ENCODE measurements around the gene BBS7. TPM values are rescaled to one million over a fixed set of nuclear protein-coding genes. Genes with fewer than 3 reads are reported as not detected.

BBS7 gene
- total RNA-seq, 1 donor from 2014 or later, result 26.4 TPM

DNA sequence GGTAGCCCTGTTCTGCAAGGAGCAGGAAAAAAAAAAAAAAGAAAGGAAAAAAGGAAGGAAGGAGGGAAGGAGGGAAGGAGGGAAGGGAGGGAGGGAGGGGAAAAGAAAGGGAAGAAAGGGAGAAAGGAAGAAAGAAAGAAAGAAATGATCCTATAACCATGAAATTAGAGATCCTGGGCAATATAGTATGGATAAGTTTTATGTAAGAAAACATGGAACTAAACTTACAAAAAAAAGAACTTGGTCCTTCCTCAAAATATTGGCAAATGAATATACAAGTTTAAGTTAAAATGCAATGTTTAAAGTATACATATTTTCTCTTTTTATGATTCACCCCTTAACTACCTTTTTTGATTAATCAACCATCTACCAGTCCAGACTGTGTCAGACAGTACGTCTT lies 18.9 kb downstream of the BBS7 start:
- no peaks in the 10 kb centered on the region for H3K9me3 Mint-ChIP-seq
- no peak overlapping the region for H3K27ac Mint-ChIP-seq (ENCODE audit: unreplicated experiment)
- H3K4me1 Mint-ChIP-seq, result peaks cover 4% of the 10 kb centered on the region
- TF ChIP-seq, protein P1, sequence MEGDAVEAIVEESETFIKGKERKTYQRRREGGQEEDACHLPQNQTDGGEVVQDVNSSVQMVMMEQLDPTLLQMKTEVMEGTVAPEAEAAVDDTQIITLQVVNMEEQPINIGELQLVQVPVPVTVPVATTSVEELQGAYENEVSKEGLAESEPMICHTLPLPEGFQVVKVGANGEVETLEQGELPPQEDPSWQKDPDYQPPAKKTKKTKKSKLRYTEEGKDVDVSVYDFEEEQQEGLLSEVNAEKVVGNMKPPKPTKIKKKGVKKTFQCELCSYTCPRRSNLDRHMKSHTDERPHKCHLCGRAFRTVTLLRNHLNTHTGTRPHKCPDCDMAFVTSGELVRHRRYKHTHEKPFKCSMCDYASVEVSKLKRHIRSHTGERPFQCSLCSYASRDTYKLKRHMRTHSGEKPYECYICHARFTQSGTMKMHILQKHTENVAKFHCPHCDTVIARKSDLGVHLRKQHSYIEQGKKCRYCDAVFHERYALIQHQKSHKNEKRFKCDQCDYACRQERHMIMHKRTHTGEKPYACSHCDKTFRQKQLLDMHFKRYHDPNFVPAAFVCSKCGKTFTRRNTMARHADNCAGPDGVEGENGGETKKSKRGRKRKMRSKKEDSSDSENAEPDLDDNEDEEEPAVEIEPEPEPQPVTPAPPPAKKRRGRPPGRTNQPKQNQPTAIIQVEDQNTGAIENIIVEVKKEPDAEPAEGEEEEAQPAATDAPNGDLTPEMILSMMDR (conservative IDR thresholded peaks at IDR 0.05), result no peak
- H3K4me3 Mint-ChIP-seq, result no peak overlapping the region
- H3K36me3 Mint-ChIP-seq (ENCODE audit: low read depth), result peaks cover 3% of the 10 kb centered on the region
- no peaks in the 10 kb centered on the region for H3K27me3 Mint-ChIP-seq (ENCODE audit: low read depth)
- no peak for DNase-seq (ENCODE audit: low read depth, low spot score)

DNA sequence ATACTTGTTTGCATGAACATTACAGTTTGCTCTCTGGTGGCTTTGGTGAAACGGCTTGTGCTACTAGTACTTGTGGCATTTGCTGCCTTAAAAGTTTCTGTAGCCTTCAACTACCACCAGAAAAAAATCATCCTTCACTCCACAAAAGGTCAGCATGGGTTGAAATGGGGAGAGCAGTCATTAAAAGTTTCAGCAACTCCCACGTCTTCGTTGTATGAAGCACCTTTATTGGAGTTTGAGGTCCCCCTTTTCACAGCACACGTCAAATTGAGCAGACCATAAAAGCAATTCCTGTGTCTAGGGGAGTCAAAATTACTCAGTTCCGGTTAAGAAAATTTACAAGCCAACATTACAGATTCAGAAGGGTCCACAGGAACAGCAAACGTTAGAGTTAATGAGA lies 23.6 kb downstream of the BBS7 start:
- H3K27me3 Mint-ChIP-seq (ENCODE audit: low read depth), result no peaks in the 10 kb centered on the region

DNA sequence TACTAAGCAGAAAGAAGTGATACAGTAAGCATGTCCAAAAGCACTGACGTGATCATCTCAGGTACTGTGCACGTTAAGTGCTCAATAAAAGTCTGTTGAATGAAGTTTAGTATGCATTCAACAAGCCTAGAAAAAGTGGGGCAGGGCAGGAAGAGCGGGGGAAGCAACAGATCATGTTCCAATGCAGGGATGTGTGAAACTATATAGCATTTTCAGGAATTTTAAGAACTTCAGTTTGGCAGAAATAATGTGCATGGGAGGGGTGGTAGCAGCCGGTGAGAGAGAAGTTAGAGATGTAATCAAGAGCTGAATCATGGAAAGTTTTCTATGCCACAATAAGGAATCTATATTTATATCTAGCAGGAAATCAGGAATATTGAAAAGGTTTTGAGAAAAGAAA lies 27.4 kb downstream of the BBS7 start:
- Mint-ChIP-seq H3K27me3 (ENCODE audit: low read depth) (no peaks in the 10 kb centered on the region), H3K27ac (ENCODE audit: unreplicated experiment) (no peak overlapping the region), H3K4me3 (no peak overlapping the region)

More for the DNA sequence above, 23.6 kb downstream of the BBS7 start:
- no peaks in the 10 kb centered on the region for H3K36me3 Mint-ChIP-seq (ENCODE audit: low read depth)
- TF ChIP-seq, protein P1 (conservative IDR thresholded peaks at IDR 0.05), result no peak
- no peak overlapping the region for H3K27ac Mint-ChIP-seq (ENCODE audit: unreplicated experiment)
- no peak for DNase-seq (ENCODE audit: low read depth, low spot score)
- H3K9me3 Mint-ChIP-seq, result no peaks in the 10 kb centered on the region
- no peak overlapping the region for H3K4me3 Mint-ChIP-seq
- H3K4me1 Mint-ChIP-seq, result peaks cover 4% of the 10 kb centered on the region

DNA sequence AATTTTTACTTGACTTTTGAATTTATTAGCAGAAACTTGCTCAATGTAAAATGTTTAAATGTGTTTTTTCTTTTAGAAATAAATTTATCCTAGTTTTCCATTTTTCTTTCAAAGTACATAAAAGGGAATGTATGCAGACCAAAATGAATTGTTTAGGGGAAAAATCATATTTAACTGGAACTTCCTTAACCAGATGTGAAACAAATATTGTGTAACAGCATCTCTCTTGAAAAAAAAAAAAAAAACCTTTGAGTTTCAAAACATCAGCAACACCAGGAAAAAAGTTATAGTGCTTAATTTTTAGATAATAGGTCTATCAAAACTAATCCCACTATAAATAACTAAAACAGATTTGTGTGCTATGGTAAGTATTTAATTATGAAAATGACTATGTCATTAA lies 32.1 kb downstream of the BBS7 start:
- no peaks in the 10 kb centered on the region for H3K4me1 Mint-ChIP-seq
- H3K27ac Mint-ChIP-seq (ENCODE audit: unreplicated experiment), result no peak overlapping the region
- no peaks in the 10 kb centered on the region for H3K27me3 Mint-ChIP-seq (ENCODE audit: low read depth)

More for the DNA sequence above, 27.4 kb downstream of the BBS7 start:
- Mint-ChIP-seq H3K4me1 (peaks cover 4% of the 10 kb centered on the region), H3K9me3 (no peaks in the 10 kb centered on the region), H3K36me3 (ENCODE audit: low read depth) (peaks cover 6% of the 10 kb centered on the region)
- DNase-seq (ENCODE audit: low read depth, low spot score), result no peak
- TF ChIP-seq, protein P1 (conservative IDR thresholded peaks at IDR 0.05), result no peak

DNA sequence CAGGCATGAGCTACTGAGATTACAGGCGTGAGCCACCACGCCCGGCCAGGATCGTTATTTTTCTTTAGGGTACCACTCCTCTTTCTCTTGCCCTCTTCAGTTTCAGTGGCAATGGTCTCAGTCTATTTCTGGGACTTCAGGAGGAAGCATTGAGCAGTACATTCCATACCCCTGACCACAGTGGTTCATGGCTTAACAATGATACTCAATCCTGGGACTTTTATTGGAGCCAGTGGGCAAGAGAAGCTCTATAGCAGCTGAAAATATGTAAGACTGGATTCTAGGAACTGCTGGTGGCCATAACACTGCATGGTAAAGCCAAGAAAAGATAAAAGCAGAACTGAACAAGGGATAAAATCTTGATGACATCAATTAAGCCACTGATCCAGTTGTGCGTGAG lies 40.8 kb downstream of the BBS7 start:
- Mint-ChIP-seq H3K27ac (ENCODE audit: unreplicated experiment) (no peak overlapping the region), H3K4me1 (no peaks in the 10 kb centered on the region), H3K36me3 (ENCODE audit: low read depth) (no peaks in the 10 kb centered on the region), H3K27me3 (ENCODE audit: low read depth) (no peaks in the 10 kb centered on the region), H3K9me3 (no peaks in the 10 kb centered on the region), H3K4me3 (no peak overlapping the region)
- DNase-seq (ENCODE audit: low read depth, low spot score), result no peak
- TF ChIP-seq, protein P1 (conservative IDR thresholded peaks at IDR 0.05), result no peak

More for the DNA sequence above, 32.1 kb downstream of the BBS7 start:
- Mint-ChIP-seq H3K36me3 (ENCODE audit: low read depth) (peaks cover 10% of the 10 kb centered on the region), H3K4me3 (no peak overlapping the region), H3K9me3 (no peaks in the 10 kb centered on the region)
- DNase-seq (ENCODE audit: low read depth, low spot score), result no peak
- TF ChIP-seq, protein P1 (conservative IDR thresholded peaks at IDR 0.05), result no peak

DNA sequence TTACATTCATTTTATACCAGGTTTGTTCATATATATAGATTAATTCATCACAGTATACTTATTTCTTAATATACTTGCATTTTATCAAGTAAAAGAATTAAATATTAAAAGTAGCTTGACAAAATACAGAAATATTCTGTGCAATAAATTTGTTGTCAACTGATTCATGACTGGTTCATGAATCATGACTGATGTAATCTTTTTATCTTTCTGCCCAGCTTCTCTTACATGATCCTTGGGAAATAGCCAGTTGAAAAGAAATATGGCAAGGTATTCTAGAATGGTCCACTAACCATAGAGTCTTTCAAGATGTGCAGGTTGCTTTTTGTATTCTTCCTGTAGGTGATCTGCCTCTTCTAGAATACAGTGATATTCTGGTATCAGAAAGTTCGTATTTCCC lies 42.4 kb downstream of the BBS7 start:
- TF ChIP-seq, protein P1 (conservative IDR thresholded peaks at IDR 0.05), result no peak
- no peaks in the 10 kb centered on the region for H3K9me3 Mint-ChIP-seq
- DNase-seq (ENCODE audit: low read depth, low spot score), result no peak

More for the DNA sequence above, 42.4 kb downstream of the BBS7 start:
- no peaks in the 10 kb centered on the region for H3K27me3 Mint-ChIP-seq (ENCODE audit: low read depth)
- peaks cover 8% of the 10 kb centered on the region for H3K4me1 Mint-ChIP-seq
- no peak overlapping the region for H3K4me3 Mint-ChIP-seq
- H3K36me3 Mint-ChIP-seq (ENCODE audit: low read depth), result no peaks in the 10 kb centered on the region
- no peak overlapping the region for H3K27ac Mint-ChIP-seq (ENCODE audit: unreplicated experiment)
